Upper lobe of left lung (tissue), 6 donors: ENCODE data around the gene MRPL24. TPM values are rescaled to one million over a fixed set of nuclear protein-coding genes. Genes with fewer than 3 reads are reported as not detected.
A peak's percentile ranks its signal among the peaks of the same experiment; 100 is the strongest.

Experiments used
- ATAC-seq, 2 donors: fragments of 200-7000 bp; cut with Tn5 transposase; one replicate each; pipeline ENCODE4 v1.9.1; 2022; ENCODE audit warnings: mild to moderate bottlenecking in 2 of 2, moderate library complexity in 2 of 2; ENCODE audit not compliant: low FRiP score in 2 of 2
- DNase-seq, 2 donors: peaks; one replicate each; pipeline ENCODE4 v3.0.0-alpha.2; 2019 to 2020
- H3K27ac ChIP-seq, 4 donors: fragments of 200-600 bp; sonication (generic); one replicate each; pipeline ENCODE4 v1.5.1; 2016 to 2019
- H3K27me3 ChIP-seq, 4 donors: fragments of 200-600 bp; sonication (generic); one replicate each; pipeline ENCODE4 v1.5.1; 2017 to 2019
- H3K36me3 ChIP-seq, 4 donors: fragments of 200-600 bp; sonication (generic); one replicate each; pipeline ENCODE4 v1.5.1; 2016 to 2019
- H3K4me1 ChIP-seq, 4 donors: fragments of 200-600 bp; sonication (generic); one replicate each; pipeline ENCODE4 v1.5.1; 2018 to 2019
- H3K4me3 ChIP-seq, 4 donors: fragments of 200-600 bp; sonication (generic); one replicate each; pipeline ENCODE4 v1.5.1; 2017 to 2019; ENCODE audit warnings: mild to moderate bottlenecking in 2 of 4, moderate library complexity in 1 of 4
- H3K9me3 ChIP-seq, 4 donors: fragments of 200-600 bp; sonication (generic); one replicate each; pipeline ENCODE4 v1.5.1; 2018 to 2019
- EP300 ChIP-seq, 4 donors: sonication (generic); formaldehyde crosslinking; IDR thresholded peaks; one replicate each; pipeline ENCODE4 v1.5.1; 2017; ENCODE audit warnings: antibody characterized with exemption in 4 of 4, control low read depth in 2 of 4
- POLR2A ChIP-seq, 4 donors: fragments of 450-650 bp; IDR thresholded peaks; one replicate each; pipeline ENCODE4 v1.5.1; 2016 to 2017; ENCODE audit warnings: antibody characterized with exemption in 4 of 4, mild to moderate bottlenecking in 2 of 4
- POLR2AphosphoS5 ChIP-seq, 2 donors: sonication (generic); formaldehyde crosslinking; IDR thresholded peaks; one replicate each; pipeline ENCODE4 v1.5.1; 2017; ENCODE audit warnings: antibody characterized with exemption in 2 of 2
- WGBS, 2 donors: methylation state at CpG; one replicate each; pipeline ENCODE4 v1.1.5; 2017 to 2018; 5-methylcytosine and 5-hydroxymethylcytosine counted together
- total RNA-seq, 6 donors: library from RNA; depleted of rRNA in 4 of 6; stranded (reverse); fragments of >200 nt in 4 of 6; gene quantifications; one replicate each; pipeline versions ENCODE4 v1.1.0 to v1.2.1, GENCODE V29; 2016 to 2021
- TF ChIP-seq, protein P1 (sequence below), 6 experiments: fragments of 450-650 bp in 4 of 6; fragments of 200-600 bp in 2 of 6; sonication (generic) in 2 of 6; IDR thresholded peaks; one replicate each; pipeline ENCODE4 v1.5.1; 2016 to 2019; ENCODE audit warnings: antibody characterized with exemption in 6 of 6
- donor health status: DM: no; HTN: no; CAD: no; lungs with moderate emphysema.
- donor health status: DM: no; HTN: yes; CAD: no; lungs with severe emphysema.

Gene MRPL24
- total RNA-seq, 6 donors from 2014 or later: 19.6 to 52.5 (median 40.8) TPM

DNA sequence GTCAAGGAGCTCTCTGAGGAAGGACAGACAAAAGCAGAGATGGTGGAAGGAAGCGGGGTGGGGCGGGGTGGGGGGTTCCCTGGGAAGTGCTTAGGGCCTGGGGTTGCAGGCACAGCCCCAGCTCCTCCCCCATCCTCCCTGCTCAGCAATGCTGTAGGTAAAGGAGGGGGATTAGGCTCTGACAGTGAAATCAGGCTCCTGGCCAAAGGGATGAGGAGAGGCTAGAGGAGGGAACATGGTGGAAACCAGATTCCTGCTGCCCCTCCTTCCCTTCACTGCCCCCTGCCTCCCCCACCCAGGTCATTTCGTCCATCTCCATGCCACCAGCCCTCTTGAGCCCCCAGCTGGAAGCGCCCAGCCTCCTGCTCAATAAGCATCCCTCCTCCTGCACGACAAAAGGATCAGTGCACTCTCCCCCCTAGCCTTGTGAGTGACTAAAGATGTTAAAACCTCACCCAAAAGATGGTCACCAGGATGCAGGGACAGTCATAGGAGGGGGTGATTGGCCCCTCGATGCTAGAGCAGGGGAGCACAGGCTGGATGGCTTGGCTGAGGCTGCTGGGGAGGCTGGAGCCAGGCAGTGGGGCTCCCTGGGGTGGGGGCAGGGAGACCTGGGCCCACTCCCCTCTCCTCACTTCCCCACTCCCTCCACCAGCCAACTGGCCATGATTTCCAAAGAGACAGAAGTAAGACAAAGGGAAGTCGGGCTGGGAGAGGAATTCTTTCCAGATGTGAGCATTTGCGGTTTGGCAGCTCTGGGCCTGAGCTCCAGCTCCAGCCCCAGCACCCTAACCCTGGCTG is 33.3 kb downstream of the MRPL24 start:
- Histone ChIP-seq H3K4me3 (no peak overlapping the region), H3K36me3 (no peaks in the 10 kb centered on the region), H3K27me3 (peaks cover 0 to 29% (median 11%) of the 10 kb centered on the region in 4 donors), H3K4me1 (peaks cover 27 to 30% (median 29%) of the 10 kb centered on the region in 4 donors), H3K9me3 (no peaks in the 10 kb centered on the region), H3K27ac (no peak overlapping the region)
- TF ChIP-seq, protein P1, sequence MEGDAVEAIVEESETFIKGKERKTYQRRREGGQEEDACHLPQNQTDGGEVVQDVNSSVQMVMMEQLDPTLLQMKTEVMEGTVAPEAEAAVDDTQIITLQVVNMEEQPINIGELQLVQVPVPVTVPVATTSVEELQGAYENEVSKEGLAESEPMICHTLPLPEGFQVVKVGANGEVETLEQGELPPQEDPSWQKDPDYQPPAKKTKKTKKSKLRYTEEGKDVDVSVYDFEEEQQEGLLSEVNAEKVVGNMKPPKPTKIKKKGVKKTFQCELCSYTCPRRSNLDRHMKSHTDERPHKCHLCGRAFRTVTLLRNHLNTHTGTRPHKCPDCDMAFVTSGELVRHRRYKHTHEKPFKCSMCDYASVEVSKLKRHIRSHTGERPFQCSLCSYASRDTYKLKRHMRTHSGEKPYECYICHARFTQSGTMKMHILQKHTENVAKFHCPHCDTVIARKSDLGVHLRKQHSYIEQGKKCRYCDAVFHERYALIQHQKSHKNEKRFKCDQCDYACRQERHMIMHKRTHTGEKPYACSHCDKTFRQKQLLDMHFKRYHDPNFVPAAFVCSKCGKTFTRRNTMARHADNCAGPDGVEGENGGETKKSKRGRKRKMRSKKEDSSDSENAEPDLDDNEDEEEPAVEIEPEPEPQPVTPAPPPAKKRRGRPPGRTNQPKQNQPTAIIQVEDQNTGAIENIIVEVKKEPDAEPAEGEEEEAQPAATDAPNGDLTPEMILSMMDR (IDR thresholded peaks at IDR 0.05): no peak
- TF ChIP-seq EP300 (IDR thresholded peaks at IDR 0.05) (no peak), POLR2AphosphoS5 (IDR thresholded peaks at IDR 0.05) (no peak), POLR2A (IDR thresholded peaks at IDR 0.05) (no peak)
- DNase-seq (peak in 1 of 2 donors; percentile 39), ATAC-seq (peak in 1 of 2 donors; percentile 35)
- WGBS, 2 donors: 59 to 64% methylated on average over 8 of the region's 8 CpGs

DNA sequence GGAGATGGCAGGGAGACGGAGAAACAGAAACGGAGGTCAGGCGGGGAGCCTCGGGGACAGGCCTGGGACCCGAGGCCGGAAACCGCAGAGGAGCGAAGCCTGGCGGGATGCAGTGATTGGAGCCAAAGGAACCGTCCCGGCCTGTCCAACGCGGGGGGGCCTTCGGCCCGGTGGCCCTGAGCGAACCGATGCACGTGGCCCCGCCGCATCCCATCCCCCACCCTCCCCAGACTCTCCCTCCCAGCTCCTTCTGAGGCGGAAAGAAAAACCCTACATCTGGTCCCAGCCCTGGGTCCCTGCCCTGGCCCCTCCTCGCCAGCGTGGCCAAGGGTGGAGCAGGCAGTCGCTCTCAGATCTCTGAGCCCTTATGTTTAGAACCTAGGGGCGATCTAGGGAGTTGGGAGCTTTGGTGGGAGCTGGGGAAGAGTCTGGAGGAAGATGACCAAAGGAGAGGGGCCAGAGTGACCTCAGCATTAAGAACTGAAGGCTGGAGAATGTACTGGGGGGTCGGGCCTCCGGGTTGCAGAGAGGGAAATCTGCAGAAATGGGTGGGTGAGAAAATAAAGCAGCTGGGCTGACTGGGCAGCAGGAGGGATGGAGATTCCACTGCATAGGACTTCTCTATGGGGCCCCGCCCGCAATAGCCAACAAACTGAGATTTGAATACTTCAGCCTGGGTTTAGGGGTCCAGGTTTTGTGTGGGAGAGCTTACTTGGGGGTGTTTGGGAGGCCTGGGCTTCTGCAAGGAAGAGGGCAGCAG is 34.1 kb downstream of the MRPL24 start:
- 7 to 15% methylated on average over 11 to 26 of the region's 29 CpGs for WGBS, 2 donors
- peak; percentile 35 to 89 for DNase-seq
- TF ChIP-seq POLR2A (IDR thresholded peaks at IDR 0.05) (no peak), POLR2AphosphoS5 (IDR thresholded peaks at IDR 0.05) (no peak), EP300 (IDR thresholded peaks at IDR 0.05) (no peak)
- TF ChIP-seq, protein P1 (IDR thresholded peaks at IDR 0.05): no peak
- peak; percentile 31 to 76 for ATAC-seq
- H3K4me3 ChIP-seq: peak overlapping the region; percentile 9 to 45 (median 38)
- no peaks in the 10 kb centered on the region for H3K36me3 ChIP-seq
- H3K27ac ChIP-seq: peak overlapping the region in 2 of 4 donors; percentile 39 to 56
- H3K27me3 ChIP-seq: peaks cover 0 to 29% (median 11%) of the 10 kb centered on the region in 4 donors
- H3K9me3 ChIP-seq: no peaks in the 10 kb centered on the region
- H3K4me1 ChIP-seq: peaks cover 27 to 30% (median 29%) of the 10 kb centered on the region in 4 donors

DNA sequence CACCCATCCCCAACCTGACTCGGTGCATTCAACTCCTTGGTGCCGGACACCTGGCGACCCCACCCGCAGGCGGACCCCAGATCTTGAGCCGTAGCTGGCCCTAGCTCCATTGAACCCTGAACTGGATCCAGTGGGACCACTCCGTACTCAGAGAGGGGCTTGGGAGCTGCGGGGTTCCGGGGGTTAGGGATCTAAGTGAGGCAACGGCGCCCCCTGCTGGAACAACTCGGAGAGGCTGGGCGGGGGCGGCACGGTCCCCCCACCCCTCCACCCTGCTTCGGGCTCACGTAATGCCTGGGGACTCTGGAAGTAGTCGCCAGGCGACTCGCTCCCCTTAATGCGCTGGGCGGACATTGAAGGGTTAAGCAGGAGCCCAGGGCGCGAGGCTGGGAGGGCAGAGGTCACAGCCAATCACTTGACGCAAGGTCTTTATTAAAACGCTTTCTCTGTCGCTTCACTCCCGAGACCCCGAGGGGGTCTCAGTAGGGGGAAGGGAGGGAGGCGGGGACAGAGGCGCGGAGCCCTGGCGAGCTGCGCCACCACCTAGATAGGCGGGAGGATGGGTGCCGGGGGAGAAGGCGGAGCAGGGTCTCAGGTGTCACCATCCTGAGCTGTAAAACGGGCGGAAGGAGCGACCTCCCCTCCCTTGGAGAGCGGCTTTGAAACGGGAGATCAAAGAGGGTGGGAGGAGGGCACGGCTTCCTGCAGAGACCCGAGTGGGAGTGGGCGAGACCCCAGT is 34.8 kb downstream of the MRPL24 start:
- Histone ChIP-seq H3K4me1 (peaks cover 27 to 30% (median 29%) of the 10 kb centered on the region in 4 donors), H3K27ac (peak overlapping the region in 2 of 4 donors; percentile 39 to 56), H3K4me3 (peak overlapping the region; percentile 9 to 45 (median 38)), H3K27me3 (peaks cover 0 to 29% (median 11%) of the 10 kb centered on the region in 4 donors), H3K9me3 (no peaks in the 10 kb centered on the region), H3K36me3 (no peaks in the 10 kb centered on the region)
- peak; percentile 56 to 89 for DNase-seq
- peak; percentile 54 to 75 for ATAC-seq
- TF ChIP-seq POLR2AphosphoS5 (IDR thresholded peaks at IDR 0.05) (no peak), POLR2A (IDR thresholded peaks at IDR 0.05) (no peak), EP300 (IDR thresholded peaks at IDR 0.05) (no peak)
- TF ChIP-seq, protein P1 (IDR thresholded peaks at IDR 0.05): peak; percentile 66 to 83 (median 72)
- WGBS, 2 donors: 2% methylated on average over 23 to 38 of the region's 45 CpGs

DNA sequence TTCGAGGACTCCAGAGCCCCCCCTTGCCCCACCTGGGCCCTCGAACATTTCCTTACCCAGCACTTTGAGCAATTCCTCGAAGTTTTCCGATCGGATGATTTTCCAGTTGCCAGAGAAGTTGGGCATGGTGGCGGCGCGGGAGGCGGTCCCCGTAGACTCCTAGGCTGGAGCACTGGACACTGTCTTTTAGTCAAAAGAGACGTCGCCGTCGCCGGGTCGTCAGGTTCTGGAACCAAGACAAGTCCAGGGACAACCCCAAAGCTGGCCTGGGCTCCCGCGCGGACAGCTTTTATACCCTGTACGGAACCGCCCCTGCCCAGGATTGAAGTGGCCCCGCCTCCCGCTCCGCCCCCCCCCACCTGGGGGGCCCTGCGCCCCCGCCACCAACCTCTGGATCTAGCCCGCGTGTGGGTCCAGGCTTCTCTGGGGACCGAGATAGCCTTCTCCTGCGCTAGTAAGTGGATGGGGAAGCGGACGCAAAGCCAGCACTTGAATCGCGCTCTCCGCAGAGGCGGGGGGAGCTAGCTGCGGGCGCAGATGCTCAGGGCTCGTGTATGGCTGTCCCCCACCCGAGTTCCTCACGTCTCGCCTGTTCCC is 35.5 kb downstream of the MRPL24 start, which contains the start of gene CRABP2:
Gene CRABP2, minus strand, starts transcription at position 263 of the 597 bp plus-strand sequence. Its CDS starts 137 bp downstream, at position 126.
- TF ChIP-seq POLR2A (IDR thresholded peaks at IDR 0.05) (no peak), POLR2AphosphoS5 (IDR thresholded peaks at IDR 0.05) (no peak), EP300 (IDR thresholded peaks at IDR 0.05) (no peak)
- TF ChIP-seq, protein P1 (IDR thresholded peaks at IDR 0.05): no peak
- DNase-seq (peak in 1 of 2 donors; percentile 86), ATAC-seq (peak in 1 of 2 donors; percentile 34)
- Histone ChIP-seq H3K4me1 (peaks cover 27 to 30% (median 29%) of the 10 kb centered on the region in 4 donors), H3K27me3 (peaks cover 0 to 29% (median 11%) of the 10 kb centered on the region in 4 donors), H3K36me3 (no peaks in the 10 kb centered on the region), H3K9me3 (no peaks in the 10 kb centered on the region), H3K27ac (peak within 1 kb of the TSS in 2 of 4 donors; percentile 39 to 56), H3K4me3 (peak within 1 kb of the TSS; percentile 9 to 45 (median 38))
- WGBS, 2 donors: 2 to 4% methylated on average over 4 to 31 of the region's 42 CpGs
